K562 (cell line): ENCODE data around the gene COL4A1.

Source experiments
- BHLHE40 ChIP-seq: IDR thresholded peaks from 2 replicates; pipeline ENCODE4 v1.6.1; 2011; ENCODE audit warnings: low read length, improper control_type of control experiment
- E2F1 ChIP-seq: sonication (generic); formaldehyde crosslinking; IDR thresholded peaks from 2 replicates; pipeline ENCODE4 v1.8.1; 2023; ENCODE audit warnings: mild to moderate bottlenecking, missing genetic modification reagents, moderate library complexity
- NFE2L1 ChIP-seq: fragments of 450-650 bp; IDR thresholded peaks from 2 replicates; pipeline ENCODE4 v1.6.1; 2016; ENCODE audit warnings: missing genetic modification characterization, low read depth, mild to moderate bottlenecking, missing compliant biosample characterization, moderate library complexity, borderline replicate concordance

- TF ChIP-seq BHLHE40 (no peak), E2F1 (CRISPR knock-in tag) (no peak), NFE2L1 (tag) (no peak)
Measured at GRCh38 chr13:110297011-110297410, 9.9 kb downstream of the COL4A1 start.
